ENCODE measurements around the gene ADAM12.
"Not testable (repeated sequence)": the region's sequence is repeated elsewhere in the genome, so short reads cannot be mapped to it uniquely, and the experiment has no call there.

Gene ADAM12

DNA sequence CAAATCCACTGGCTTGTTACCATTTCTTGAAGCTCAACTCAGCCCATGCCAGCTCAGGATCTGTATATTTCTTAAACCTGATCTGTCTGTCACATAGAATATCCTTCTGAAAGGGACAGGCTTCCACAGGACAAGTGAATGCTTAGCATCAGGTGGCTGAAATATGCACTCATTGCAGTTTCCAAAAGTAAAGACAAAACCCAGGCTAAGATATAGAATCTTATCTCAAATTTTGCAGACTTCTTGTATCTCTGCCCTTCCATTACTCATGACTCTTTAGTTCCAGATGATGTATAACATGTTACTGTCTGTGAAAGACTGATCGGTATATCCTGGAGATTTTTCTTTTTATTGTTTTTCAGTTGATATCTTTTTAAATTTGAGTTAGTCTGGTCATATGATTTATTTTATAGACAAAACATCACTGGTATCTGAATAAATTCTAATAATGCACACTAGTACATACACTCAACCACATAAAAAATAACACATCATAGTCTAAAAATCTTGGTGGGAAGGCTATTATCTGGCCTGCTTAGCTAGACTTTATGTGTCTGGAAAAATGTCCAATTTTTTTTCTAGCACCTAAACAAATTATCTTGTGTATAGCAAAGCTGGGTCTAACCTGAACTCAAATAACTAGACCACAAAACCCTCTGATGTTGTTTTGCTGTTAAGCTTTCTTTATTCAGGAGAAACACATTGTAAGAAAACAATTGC lies 182.6 kb downstream of the ADAM12 start:
- DNase-seq: no peak

GRCh38 chr10:126204320-126204719 lies 184.0 kb downstream of the ADAM12 start:
- no peak for DNase-seq

- no peak for DNase-seq
Observed at GRCh38 chr10:126203746-126204145, 184.5 kb downstream of the ADAM12 start.

DNA sequence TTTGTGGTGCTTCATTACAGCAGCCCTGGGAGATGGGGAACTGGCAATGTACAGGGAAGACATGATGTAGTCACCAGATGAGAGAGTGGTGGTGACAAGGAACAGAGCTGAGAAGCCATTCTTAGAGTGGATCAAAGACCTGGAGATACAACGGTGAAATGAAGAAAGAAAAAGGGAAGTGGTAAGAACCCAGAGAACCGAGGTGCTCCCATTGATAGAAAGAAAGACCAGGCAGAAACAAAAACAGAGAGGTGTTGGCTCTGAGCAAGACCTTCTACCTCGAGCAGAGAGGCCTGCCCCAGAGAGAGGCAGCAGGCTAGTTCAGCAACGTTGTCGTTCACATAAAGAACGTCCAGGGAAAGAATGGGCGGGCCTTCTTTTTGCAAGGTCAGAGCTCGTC lies 186.7 kb downstream of the ADAM12 start:
- DNase-seq: no peak

DNA sequence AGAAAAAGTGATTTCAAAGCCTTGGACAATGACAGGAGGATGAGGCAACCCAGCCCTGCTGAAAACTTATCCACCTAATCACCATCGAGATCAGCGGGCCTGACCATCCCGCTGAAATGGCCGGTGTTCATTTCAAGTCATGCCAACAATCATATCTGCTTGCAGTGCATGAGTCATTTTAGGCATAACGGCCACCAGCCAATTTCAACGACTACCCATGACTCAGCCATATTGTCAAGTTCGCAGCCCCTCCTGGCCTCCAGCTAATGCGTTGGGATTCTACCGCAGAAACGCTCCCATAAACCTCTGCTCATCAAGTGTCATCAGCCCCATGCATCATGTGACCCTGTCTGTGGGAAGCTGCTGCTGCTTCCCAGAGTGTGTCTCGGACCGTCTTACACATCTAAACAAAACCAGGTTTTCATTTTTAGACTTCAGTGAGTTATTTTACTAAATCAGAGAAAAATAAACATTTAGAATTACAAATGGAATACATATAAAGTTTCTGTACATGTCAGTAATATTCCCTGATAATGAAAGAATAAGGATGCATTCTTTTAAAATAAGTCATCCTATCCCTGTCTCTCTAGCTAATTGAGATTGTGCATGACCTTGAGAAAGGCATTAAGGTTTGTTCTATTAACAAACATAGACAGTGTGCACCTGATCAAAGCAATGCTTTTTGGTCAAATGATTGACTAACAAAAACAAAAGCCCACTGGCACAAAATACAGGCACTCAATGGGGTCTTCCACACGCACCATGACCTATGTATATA lies 188.9 kb downstream of the ADAM12 start:
- DNase-seq: no peak

GRCh38 chr10:126198681-126199080 lies 189.6 kb downstream of the ADAM12 start:
- no peak for DNase-seq

DNA sequence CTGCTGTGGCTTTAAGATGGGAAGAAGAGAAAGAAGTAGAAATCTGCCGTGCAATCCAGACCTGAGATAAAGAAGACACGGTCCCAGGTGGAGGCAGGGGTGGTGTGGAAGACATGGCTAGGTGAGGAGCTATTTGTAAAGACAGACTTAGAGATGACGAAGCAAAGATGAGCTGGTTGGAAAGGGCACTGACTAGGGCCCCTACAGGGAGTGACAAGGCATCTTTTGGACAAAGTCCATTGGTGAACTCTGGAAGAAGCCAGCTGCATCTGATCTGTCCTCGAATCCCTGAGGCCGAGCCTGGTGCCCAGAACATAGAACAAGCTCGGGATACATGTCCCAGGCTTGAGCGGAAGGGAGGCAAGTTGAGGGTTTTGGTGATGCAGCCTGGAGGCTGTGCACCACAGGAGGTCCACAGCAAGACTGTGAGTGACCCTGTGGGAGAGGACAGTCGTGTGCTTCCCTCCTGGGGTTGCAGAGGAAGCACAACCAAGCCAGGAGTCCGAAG lies 191.2 kb downstream of the ADAM12 start:
- no peak for DNase-seq

- no peak for DNase-seq
Observed at GRCh38 chr10:126196281-126196680, 192.0 kb downstream of the ADAM12 start.

DNA sequence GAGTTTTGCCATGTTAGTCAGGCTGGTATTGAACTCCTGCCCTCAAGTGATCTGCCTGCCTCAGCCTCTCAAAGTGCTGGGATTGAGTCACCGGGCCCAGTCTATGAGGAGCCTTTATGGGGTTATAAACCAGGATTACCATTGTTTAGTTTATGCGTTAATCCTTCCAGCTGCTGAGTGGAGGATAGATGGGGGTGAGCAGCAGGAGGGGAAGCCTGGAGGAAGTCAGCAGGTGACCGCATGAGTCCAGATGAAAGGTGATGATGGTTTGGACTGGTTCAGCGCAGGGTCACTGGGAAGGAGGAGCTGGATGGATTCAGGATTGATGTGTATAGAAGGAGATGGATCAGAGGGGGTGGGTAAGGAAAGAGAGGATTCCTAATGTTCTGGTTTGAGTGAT lies 197.1 kb downstream of the ADAM12 start:
- no peak for DNase-seq

- DNase-seq: no peak
Observed at GRCh38 chr10:126188679-126189200, 199.5 kb downstream of the ADAM12 start.

- no peak for DNase-seq
Observed at GRCh38 chr10:126187399-126187798, 200.9 kb downstream of the ADAM12 start.

DNA sequence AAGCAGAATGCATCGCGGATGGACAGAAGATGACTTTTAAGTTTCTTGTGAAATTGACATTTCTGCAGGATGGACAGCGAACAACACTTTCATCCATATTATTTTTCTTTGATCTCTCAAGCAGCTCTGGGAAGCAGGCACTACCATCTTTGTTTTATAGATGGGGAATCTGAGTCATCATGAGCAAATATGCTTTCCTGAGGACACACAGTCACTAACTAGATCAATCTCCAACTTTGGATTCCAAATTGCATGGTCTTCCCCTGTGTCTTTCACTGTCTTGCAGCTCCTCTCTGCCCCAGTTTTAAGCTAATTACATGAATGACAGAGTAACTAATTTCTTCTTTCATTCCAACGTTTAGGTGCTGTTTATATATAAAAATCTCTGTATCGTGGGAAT lies 201.5 kb downstream of the ADAM12 start:
- no peak for DNase-seq

GRCh38 chr10:126185676-126186447 lies 202.4 kb downstream of the ADAM12 start:
- DNase-seq: no peak

DNA sequence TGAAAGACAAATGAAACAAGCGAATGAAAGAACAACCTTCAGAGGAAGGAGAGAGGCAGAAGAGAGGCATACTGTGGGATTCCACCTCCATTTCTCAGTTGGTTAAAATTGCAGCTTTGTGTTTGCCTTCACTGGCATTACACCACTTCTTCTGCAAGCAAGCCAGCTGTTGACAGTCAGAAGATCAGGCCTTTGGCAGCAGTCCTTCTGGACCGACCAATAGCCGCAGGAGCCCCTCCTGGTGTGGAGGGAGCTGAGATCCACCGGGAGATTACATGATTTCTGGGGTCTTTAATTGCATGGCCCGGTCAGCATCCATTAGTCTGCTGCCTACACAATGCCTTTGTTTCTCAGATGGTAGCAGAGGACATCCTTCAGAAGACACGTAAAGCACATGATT lies 206.7 kb downstream of the ADAM12 start:
- DNase-seq: no peak

DNA sequence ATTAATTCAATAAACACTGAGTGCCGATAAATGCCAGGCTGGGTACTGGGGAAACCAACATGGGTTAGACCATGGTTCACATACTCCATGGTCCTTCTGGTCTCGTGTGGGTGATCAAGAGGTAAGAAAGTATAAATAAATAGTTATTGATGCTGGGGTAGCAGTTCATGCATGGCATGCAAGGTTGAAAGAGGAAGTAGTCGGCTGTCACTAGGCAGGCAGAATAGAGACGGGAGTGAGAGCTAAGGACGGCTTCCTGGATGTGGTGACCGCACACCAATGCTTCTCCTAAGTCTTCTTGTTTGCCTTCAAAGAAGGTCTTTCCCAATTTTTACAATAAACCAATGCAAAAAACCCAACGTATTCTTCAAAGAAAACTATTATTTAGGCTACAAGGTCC lies 208.6 kb downstream of the ADAM12 start:
- DNase-seq: no peak

- no peak for DNase-seq
Observed at GRCh38 chr10:126177417-126178030, 210.8 kb downstream of the ADAM12 start.

GRCh38 chr10:126175641-126176262 lies 212.5 kb downstream of the ADAM12 start:
- DNase-seq: no peak

DNA sequence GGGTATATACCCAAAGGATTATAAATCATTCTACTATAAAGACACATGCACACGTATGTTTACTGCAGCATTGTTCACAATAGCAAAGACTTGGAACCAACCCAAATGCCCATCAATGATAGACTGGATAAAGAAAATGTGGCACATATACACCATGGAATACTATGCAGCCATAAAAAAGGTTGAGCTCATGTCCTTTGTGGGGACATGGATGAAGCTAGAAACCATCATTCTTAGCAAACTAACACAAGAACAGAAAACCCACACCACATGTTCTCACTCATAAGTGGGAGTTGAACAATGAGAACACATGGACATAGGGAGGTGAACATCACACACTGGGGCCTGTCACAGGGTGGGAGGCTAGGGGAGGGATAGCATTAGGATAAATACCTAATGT lies 215.5 kb downstream of the ADAM12 start:
- DNase-seq: not testable (repeated sequence)

- DNase-seq: no peak
Observed at GRCh38 chr10:126171555-126171954, 216.7 kb downstream of the ADAM12 start.

GRCh38 chr10:126170776-126171175 lies 217.5 kb downstream of the ADAM12 start:
- DNase-seq: no peak

GRCh38 chr10:126170371-126170770 lies 217.9 kb downstream of the ADAM12 start:
- DNase-seq: no peak

DNA sequence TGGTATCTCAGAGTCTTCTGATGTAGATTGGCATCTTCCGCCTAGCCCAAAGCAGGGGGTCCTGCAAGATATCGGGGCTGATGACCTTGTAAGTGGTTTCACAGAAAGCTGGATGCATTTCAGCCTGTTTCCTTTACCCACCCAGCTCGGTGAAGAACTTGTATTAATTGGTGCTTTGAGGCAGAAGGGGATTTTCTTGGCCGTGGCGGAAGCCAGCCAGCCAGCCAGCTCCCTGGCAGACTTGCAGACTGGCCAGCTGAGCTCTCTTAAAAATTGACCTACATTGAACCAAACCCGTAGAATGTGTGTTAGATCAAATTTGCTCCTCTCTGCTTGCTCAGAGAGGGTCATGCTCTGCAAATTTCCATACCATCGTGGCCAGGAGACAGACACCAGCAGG lies 218.4 kb downstream of the ADAM12 start:
- no peak for DNase-seq

All from CD4-positive, alpha-beta T cell treated with Interleukin-4 for 4 hours (primary cell).